ENCODE measurements around the gene NEK1. TPM values are rescaled to one million over a fixed set of nuclear protein-coding genes. Genes with fewer than 3 reads are reported as not detected.
A peak's percentile ranks its signal among the peaks of the same experiment; 100 is the strongest.

Gene NEK1
- total and polyA plus RNA-seq, 2 of the 13 experiments (the other 11 are each of a cell fraction or from before 2014, with no cell fraction given), result 2.9 to 5.4 TPM

DNA sequence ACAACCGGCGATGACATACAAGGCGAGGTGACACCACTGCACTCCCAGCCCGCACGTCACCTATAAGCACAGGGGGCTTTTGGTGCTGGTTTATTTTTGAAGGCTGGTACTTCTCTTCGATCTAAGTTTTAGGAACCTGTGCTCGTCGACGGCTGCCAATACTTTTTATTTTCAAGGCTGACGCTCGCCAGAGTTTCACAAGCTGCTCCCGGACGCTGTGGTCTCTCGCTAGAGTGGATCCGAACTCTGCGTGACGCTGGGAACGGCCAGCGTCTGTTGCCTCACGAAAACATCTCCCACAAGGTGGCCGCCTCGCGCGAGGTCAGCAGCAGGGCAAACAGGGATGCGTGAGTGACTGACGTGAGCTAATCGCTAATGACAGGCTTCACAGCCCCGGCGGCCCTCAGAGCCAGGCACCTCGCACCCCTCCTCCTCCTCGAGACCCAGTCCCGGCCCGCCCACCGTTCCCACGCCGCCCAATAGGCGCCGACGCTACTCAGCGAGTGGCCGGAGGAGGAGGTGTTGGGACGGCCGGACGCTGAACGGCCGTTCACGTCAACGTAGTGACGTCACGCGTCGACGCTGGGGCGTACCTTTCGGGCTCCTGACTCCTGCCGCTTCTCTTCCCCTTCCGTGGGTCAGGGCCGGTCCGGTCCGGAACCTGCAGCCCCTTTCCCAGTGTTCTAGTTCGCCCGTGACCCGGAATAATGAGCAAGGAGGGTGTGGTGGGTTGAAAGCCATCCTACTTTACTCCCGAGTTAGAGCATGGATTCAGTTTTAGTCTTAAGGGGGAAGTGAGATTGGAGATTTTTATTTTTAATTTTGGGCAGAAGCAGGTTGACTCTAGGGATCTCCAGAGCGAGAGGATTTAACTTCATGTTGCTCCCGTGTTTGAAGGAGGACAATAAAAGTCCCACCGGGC is 7.8 kb upstream of the NEK1 start, which contains the start of gene CLCN3 (continued):
- TF ChIP-seq, protein P1, sequence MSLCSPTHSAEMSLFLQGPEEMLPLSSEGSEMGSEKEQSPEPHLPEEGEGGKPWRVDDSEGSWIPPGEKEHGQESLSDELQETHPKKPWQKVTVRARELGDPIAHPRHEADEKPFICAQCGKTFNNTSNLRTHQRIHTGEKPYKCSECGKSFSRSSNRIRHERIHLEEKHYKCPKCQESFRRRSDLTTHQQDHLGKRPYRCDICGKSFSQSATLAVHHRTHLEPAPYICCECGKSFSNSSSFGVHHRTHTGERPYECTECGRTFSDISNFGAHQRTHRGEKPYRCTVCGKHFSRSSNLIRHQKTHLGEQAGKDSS (CRISPR knock-in tag; IDR thresholded peaks at IDR 0.05; ENCODE audit: borderline replicate concordance, low read depth), result no peak; the same call in 1 of the 2 replicates
- TF ChIP-seq, protein P2, sequence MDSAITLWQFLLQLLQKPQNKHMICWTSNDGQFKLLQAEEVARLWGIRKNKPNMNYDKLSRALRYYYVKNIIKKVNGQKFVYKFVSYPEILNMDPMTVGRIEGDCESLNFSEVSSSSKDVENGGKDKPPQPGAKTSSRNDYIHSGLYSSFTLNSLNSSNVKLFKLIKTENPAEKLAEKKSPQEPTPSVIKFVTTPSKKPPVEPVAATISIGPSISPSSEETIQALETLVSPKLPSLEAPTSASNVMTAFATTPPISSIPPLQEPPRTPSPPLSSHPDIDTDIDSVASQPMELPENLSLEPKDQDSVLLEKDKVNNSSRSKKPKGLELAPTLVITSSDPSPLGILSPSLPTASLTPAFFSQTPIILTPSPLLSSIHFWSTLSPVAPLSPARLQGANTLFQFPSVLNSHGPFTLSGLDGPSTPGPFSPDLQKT (CRISPR knock-in tag; IDR thresholded peaks at IDR 0.05; ENCODE audit: borderline replicate concordance), result no peak
- TF ChIP-seq HOXA3 (CRISPR knock-in tag; IDR thresholded peaks at IDR 0.05) (peak; percentile 92), MED1 (CRISPR knock-in tag; IDR thresholded peaks at IDR 0.05) (peak; percentile 63), HMGA1 (CRISPR knock-in tag; conservative IDR thresholded peaks at IDR 0.05) (no peak), ZNF724P (CRISPR knock-in tag; IDR thresholded peaks at IDR 0.05; ENCODE audit: borderline replicate concordance) (0 out of 2 replicates have a peak, but pooled peaks have one; percentile 17), ZNF563 (CRISPR knock-in tag; IDR thresholded peaks at IDR 0.05) (peak; percentile 53; the same call in 1 of the 2 replicates), IKZF1 (IDR thresholded peaks at IDR 0.05) (no peak), SP4 (CRISPR knock-in tag; IDR thresholded peaks at IDR 0.05) (peak; percentile 83), ZNF761 (CRISPR knock-in tag; conservative IDR thresholded peaks at IDR 0.05) (no peak), XBP1 (CRISPR knock-in tag; IDR thresholded peaks at IDR 0.05) (no peak), SRF (IDR thresholded peaks at IDR 0.05; ENCODE audit: low read depth, low read length) (no peak), SKI (IDR thresholded peaks at IDR 0.05; ENCODE audit: partially characterized antibody) (no peak), PCBP2 (optimal IDR thresholded peaks at IDR 0.05; ENCODE audit: low read depth, low read length, poor library complexity, severe bottlenecking) (no peak), ZBTB7A (CRISPR knock-in tag; IDR thresholded peaks at IDR 0.05) (peak; percentile 11; the same call in 1 of the 2 replicates), POLR2AphosphoS5 (IDR thresholded peaks at IDR 0.05; ENCODE audit: low read depth, low read length) (peak; percentile 93), ZNF570 (CRISPR knock-in tag; IDR thresholded peaks at IDR 0.05; ENCODE audit: borderline replicate concordance) (no peak), ZNF7 (CRISPR knock-in tag; IDR thresholded peaks at IDR 0.05) (no peak)
- TF ChIP-seq, protein P3, sequence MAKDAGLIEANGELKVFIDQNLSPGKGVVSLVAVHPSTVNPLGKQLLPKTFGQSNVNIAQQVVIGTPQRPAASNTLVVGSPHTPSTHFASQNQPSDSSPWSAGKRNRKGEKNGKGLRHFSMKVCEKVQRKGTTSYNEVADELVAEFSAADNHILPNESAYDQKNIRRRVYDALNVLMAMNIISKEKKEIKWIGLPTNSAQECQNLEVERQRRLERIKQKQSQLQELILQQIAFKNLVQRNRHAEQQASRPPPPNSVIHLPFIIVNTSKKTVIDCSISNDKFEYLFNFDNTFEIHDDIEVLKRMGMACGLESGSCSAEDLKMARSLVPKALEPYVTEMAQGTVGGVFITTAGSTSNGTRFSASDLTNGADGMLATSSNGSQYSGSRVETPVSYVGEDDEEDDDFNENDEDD (CRISPR knock-in tag; IDR thresholded peaks at IDR 0.05; ENCODE audit: borderline replicate concordance), result peak; percentile 63; the same call in 1 of the 2 replicates
- TF ChIP-seq, protein P4, sequence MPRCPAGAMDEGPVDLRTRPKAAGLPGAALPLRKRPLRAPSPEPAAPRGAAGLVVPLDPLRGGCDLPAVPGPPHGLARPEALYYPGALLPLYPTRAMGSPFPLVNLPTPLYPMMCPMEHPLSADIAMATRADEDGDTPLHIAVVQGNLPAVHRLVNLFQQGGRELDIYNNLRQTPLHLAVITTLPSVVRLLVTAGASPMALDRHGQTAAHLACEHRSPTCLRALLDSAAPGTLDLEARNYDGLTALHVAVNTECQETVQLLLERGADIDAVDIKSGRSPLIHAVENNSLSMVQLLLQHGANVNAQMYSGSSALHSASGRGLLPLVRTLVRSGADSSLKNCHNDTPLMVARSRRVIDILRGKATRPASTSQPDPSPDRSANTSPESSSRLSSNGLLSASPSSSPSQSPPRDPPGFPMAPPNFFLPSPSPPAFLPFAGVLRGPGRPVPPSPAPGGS (CRISPR knock-in tag; IDR thresholded peaks at IDR 0.05), result no peak; the same call in 1 of the 2 replicates
- TF ChIP-seq, protein P5, sequence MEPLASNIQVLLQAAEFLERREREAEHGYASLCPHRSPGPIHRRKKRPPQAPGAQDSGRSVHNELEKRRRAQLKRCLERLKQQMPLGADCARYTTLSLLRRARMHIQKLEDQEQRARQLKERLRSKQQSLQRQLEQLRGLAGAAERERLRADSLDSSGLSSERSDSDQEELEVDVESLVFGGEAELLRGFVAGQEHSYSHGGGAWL (CRISPR knock-in tag; IDR thresholded peaks at IDR 0.05), result no peak
- TF ChIP-seq, protein P6, sequence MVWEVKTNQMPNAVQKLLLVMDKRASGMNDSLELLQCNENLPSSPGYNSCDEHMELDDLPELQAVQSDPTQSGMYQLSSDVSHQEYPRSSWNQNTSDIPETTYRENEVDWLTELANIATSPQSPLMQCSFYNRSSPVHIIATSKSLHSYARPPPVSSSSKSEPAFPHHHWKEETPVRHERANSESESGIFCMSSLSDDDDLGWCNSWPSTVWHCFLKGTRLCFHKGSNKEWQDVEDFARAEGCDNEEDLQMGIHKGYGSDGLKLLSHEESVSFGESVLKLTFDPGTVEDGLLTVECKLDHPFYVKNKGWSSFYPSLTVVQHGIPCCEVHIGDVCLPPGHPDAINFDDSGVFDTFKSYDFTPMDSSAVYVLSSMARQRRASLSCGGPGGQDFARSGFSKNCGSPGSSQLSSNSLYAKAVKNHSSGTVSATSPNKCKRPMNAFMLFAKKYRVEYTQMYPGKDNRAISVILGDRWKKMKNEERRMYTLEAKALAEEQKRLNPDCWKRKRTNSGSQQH (CRISPR knock-in tag; IDR thresholded peaks at IDR 0.05; ENCODE audit: low read depth), result peak; percentile 58; the same call in 1 of the 2 replicates
- TF ChIP-seq, protein P7, sequence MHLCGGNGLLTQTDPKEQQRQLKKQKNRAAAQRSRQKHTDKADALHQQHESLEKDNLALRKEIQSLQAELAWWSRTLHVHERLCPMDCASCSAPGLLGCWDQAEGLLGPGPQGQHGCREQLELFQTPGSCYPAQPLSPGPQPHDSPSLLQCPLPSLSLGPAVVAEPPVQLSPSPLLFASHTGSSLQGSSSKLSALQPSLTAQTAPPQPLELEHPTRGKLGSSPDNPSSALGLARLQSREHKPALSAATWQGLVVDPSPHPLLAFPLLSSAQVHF (CRISPR knock-in tag; IDR thresholded peaks at IDR 0.05), result no peak

Data from HepG2 (cell line).